Activated naive CD4-positive, alpha-beta T cell treated with anti-CD3 and anti-CD28 coated beads for 36 hours (primary cell): ENCODE results near the gene MMP12. TPM values are rescaled to one million over a fixed set of nuclear protein-coding genes. Genes with fewer than 3 reads are reported as not detected.
"Not testable (repeated sequence)": the region's sequence is repeated elsewhere in the genome, so short reads cannot be mapped to it uniquely, and the experiment has no call there.

Source experiments
- CTCF ChIA-PET: fragments of 350-600 bp; sonication (Branson Sonifier 250); formaldehyde crosslinking; loops from one replicate; lab custom pipeline; 2021; ENCODE audit warnings: antibody characterized with exemption; lab: Charles Lee
- DNase-seq: peaks from one replicate; pipeline ENCODE4 v3.0.0-alpha.2; 2020
- H3K27ac Mint-ChIP-seq: one replicate; pipeline ENCODE4 v1.8.0; 2021; ENCODE audit warnings: mild to moderate bottlenecking, mixed read lengths
- H3K27me3 Mint-ChIP-seq: one replicate; pipeline ENCODE4 v1.8.0; 2021; ENCODE audit warnings: low read depth, mixed read lengths
- H3K36me3 Mint-ChIP-seq: one replicate; pipeline ENCODE4 v1.8.0; 2021; ENCODE audit warnings: low read depth, mixed read lengths
- H3K4me1 Mint-ChIP-seq: one replicate; pipeline ENCODE4 v1.8.0; 2021; ENCODE audit warnings: low read depth, mixed read lengths
- H3K4me3 Mint-ChIP-seq: one replicate; pipeline ENCODE4 v1.8.0; 2021; ENCODE audit warnings: mild to moderate bottlenecking, moderate library complexity, mixed read lengths
- H3K9me3 Mint-ChIP-seq: one replicate; pipeline ENCODE4 v1.8.0; 2021; ENCODE audit warnings: mixed read lengths
- intact Hi-C: fragments of 100-400 bp; cut with micrococcal nuclease; formaldehyde crosslinking; loops from one replicate; pipeline ENCODE4 v1.15.1; 2023
- total RNA-seq, 2 experiments: library from RNA; stranded (reverse); gene quantifications; one replicate each; pipeline ENCODE4 v1.2.3, GENCODE V29; 2021

MMP12 gene
- total RNA-seq, 2 experiments from 2014 or later, result not detected

- Mint-ChIP-seq H3K4me1 (peaks cover 7% of the 10 kb centered on the region), H3K36me3 (no peaks in the 10 kb centered on the region), H3K27me3 (peaks cover 4% of the 10 kb centered on the region), H3K4me3 (no peak overlapping the region), H3K27ac (no peak overlapping the region), H3K9me3 (no peaks in the 10 kb centered on the region)
- DNase-seq, result no peak
- intact Hi-C loops, result no loop called here
- CTCF ChIA-PET, result no interaction called here
Observed at GRCh38 chr11:102886999-102887398, 12.2 kb upstream of the MMP12 start.

DNA sequence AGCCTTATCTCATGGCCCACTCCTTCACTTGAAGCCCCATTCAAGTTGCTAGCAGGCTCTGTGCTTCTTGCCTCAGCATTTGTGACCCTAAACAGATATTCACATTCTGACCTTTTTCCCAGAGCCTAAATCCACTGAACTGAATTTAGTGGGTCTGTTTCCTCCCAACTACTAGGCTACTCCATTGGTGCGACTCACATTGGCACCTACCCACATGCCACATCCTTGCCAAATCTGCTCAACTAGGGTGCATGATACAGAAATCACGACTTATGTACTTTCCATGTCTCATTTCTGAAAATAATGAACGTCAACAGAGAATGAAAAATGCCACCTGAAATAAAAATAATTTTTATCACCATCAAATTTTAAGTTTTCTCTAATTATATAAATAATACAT, 8.4 kb upstream of the MMP12 start:
- CTCF ChIA-PET, result no interaction called here
- no peak overlapping the region for H3K4me3 Mint-ChIP-seq
- intact Hi-C loops, result no loop called here
- H3K27ac Mint-ChIP-seq, result no peak overlapping the region
- no peak for DNase-seq
- H3K36me3 Mint-ChIP-seq, result no peaks in the 10 kb centered on the region
- peaks cover 2% of the 10 kb centered on the region for H3K27me3 Mint-ChIP-seq
- no peaks in the 10 kb centered on the region for H3K9me3 Mint-ChIP-seq
- H3K4me1 Mint-ChIP-seq, result peaks cover 7% of the 10 kb centered on the region

DNA sequence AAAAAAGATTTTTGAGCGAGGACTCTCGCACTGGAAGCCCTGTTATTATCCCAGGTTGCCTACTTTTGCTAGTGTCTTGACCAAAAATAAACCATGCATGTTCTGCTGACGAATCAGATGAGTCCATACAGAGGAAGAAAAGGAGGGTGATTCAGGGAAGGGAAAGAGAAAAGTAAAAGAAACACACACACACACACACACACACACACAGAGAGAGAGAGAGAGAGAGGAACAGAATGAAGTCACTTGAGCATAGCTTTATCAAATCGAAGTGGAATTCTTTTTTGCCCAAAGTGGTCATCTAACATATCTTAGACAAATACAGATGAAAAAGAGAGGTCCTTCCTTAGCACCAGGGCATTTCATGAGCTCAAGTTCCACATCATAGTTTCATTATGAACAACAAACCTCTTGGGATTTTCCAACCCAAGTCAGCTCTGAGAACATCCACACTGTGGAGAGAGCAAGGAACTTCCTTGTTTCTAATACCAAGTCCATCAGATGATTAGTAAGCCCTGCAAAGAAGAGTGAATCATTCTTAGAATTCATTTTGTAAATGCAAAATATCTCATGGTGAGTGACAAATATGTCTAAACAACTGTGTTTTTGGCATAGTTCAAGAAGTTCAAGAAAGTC, 7.7 kb upstream of the MMP12 start:
- intact Hi-C loops, result no loop called here
- CTCF ChIA-PET, result interaction anchor here (0.6 kb wide), 1 partner anchor 123 kb away, joined by 3 read pairs; no protein-coding TSS in a partner anchor
- peaks cover 7% of the 10 kb centered on the region for H3K4me1 Mint-ChIP-seq
- no peak for DNase-seq
- H3K9me3 Mint-ChIP-seq, result no peaks in the 10 kb centered on the region
- H3K36me3 Mint-ChIP-seq, result no peaks in the 10 kb centered on the region
- no peak overlapping the region for H3K27ac Mint-ChIP-seq
- peaks cover 6% of the 10 kb centered on the region for H3K27me3 Mint-ChIP-seq
- no peak overlapping the region for H3K4me3 Mint-ChIP-seq

DNA sequence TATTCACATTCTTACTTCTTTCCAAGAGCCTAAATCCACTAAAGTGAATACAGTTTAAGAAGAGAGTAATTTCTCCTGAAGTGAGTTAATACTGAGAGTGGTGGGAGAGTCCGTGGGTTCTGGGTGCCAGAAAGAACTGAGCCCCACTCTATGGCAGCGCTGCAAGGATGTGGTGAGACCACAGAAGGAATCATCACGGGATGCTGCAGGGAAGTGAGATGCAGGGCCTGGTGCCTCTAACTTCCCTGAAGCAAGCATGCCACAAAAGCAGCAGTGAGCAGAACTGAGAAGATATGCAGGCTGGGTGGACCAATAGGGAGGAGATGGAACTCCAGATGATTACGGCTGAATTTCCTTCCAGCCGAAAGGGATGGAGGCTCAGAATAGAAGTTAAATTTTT, 5.0 kb upstream of the MMP12 start:
- Mint-ChIP-seq H3K27me3 (peaks cover 4% of the 10 kb centered on the region), H3K9me3 (no peaks in the 10 kb centered on the region), H3K36me3 (no peaks in the 10 kb centered on the region), H3K4me1 (peaks cover 7% of the 10 kb centered on the region), H3K27ac (no peak overlapping the region), H3K4me3 (no peak overlapping the region)
- DNase-seq, result no peak
- intact Hi-C loops, result no loop called here
- CTCF ChIA-PET, result no interaction called here

GRCh38 chr11:102878595-102878994, 3.8 kb upstream of the MMP12 start:
- no peak for DNase-seq
- Mint-ChIP-seq H3K4me1 (peaks cover 7% of the 10 kb centered on the region), H3K27ac (no peak overlapping the region), H3K36me3 (no peaks in the 10 kb centered on the region), H3K27me3 (peaks cover 4% of the 10 kb centered on the region), H3K4me3 (no peak overlapping the region), H3K9me3 (no peaks in the 10 kb centered on the region)
- CTCF ChIA-PET, result interaction anchor here (1.0 kb wide), 1 partner anchor 62 kb away, joined by 3 read pairs; no protein-coding TSS in a partner anchor
- intact Hi-C loops, result no loop called here

- H3K27me3 Mint-ChIP-seq, DNase-seq, H3K4me3 Mint-ChIP-seq, H3K36me3 Mint-ChIP-seq, H3K27ac Mint-ChIP-seq, CTCF ChIA-PET, H3K4me1 Mint-ChIP-seq, H3K9me3 Mint-ChIP-seq, intact Hi-C loops: not testable (repeated sequence)
Observed at GRCh38 chr11:102869354-102869964, 5.3 kb downstream of the MMP12 start.

GRCh38 chr11:102868339-102868738, 6.4 kb downstream of the MMP12 start:
- CTCF ChIA-PET, result no interaction called here
- Mint-ChIP-seq H3K9me3 (no peaks in the 10 kb centered on the region), H3K4me1 (no peaks in the 10 kb centered on the region), H3K36me3 (no peaks in the 10 kb centered on the region), H3K27ac (no peak overlapping the region), H3K27me3 (peaks cover 2% of the 10 kb centered on the region), H3K4me3 (no peak overlapping the region)
- no peak for DNase-seq
- intact Hi-C loops, result no loop called here

- H3K27me3 Mint-ChIP-seq, result peaks cover 2% of the 10 kb centered on the region
- no peaks in the 10 kb centered on the region for H3K4me1 Mint-ChIP-seq
- intact Hi-C loops, result no loop called here
- no peak overlapping the region for H3K4me3 Mint-ChIP-seq
- no peak overlapping the region for H3K27ac Mint-ChIP-seq
- no peaks in the 10 kb centered on the region for H3K9me3 Mint-ChIP-seq
- CTCF ChIA-PET, result no interaction called here
- DNase-seq, result no peak
- H3K36me3 Mint-ChIP-seq, result no peaks in the 10 kb centered on the region
Observed at GRCh38 chr11:102864724-102865123, 10.1 kb downstream of the MMP12 start.

- Mint-ChIP-seq H3K4me1 (no peaks in the 10 kb centered on the region), H3K9me3 (no peaks in the 10 kb centered on the region), H3K27ac (no peak overlapping the region), H3K4me3 (no peak overlapping the region), H3K27me3 (no peaks in the 10 kb centered on the region), H3K36me3 (no peaks in the 10 kb centered on the region)
- intact Hi-C loops, result no loop called here
- no peak for DNase-seq
- CTCF ChIA-PET, result no interaction called here
Observed at GRCh38 chr11:102853956-102854355, 20.8 kb downstream of the MMP12 start.

- CTCF ChIA-PET, result no interaction called here
- no peak for DNase-seq
- no peaks in the 10 kb centered on the region for H3K36me3 Mint-ChIP-seq
- H3K27ac Mint-ChIP-seq, result no peak overlapping the region
- no peaks in the 10 kb centered on the region for H3K9me3 Mint-ChIP-seq
- no peaks in the 10 kb centered on the region for H3K27me3 Mint-ChIP-seq
- intact Hi-C loops, result no loop called here
- H3K4me1 Mint-ChIP-seq, result no peaks in the 10 kb centered on the region
- no peak overlapping the region for H3K4me3 Mint-ChIP-seq
Observed at GRCh38 chr11:102853055-102853454, 21.7 kb downstream of the MMP12 start.

- Mint-ChIP-seq H3K27ac (no peak overlapping the region), H3K36me3 (no peaks in the 10 kb centered on the region), H3K4me1 (no peaks in the 10 kb centered on the region), H3K4me3 (no peak overlapping the region), H3K27me3 (peaks cover 4% of the 10 kb centered on the region), H3K9me3 (no peaks in the 10 kb centered on the region)
- CTCF ChIA-PET, result no interaction called here
- intact Hi-C loops, result no loop called here
- DNase-seq, result no peak
Observed at GRCh38 chr11:102850973-102851745, 23.6 kb downstream of the MMP12 start.

DNA sequence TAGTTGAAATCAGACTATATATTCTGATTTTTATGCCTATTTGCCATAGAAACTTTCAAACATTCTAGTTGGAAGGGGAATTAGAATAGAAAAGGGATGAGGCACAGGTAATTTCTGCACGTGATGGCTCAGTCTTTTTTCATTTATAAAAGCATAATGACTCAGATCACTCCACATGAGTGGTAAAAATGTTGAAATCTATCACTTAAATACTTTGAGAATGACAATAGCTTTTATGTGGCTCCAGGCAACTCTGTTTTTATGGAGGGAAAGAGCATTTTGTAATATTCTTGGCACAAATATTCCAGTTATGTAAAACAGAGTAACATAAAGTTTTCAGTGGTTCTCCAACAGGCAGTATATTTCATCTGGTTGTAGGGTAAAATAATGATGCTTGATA, 25.5 kb downstream of the MMP12 start:
- no peak overlapping the region for H3K27ac Mint-ChIP-seq
- intact Hi-C loops, result no loop called here
- DNase-seq, result no peak

DNA sequence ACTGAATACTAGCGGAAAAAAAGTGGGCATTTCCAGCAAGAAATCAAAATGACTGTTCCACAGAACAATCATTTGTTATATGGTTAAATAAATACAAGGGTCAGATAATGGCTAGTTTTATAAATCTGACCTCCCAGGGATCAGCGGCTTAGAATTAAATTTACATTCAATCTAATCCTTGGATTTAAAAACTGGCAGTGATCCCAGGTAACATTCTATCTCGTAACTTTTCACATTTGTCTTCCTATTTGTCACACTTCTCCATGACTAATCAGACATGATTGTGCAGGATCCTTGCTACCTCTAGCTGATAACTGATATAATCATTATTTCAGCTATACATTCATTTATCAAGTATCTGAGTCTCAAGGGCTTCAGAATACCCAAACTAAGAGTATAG, 28.5 kb downstream of the MMP12 start:
- Mint-ChIP-seq H3K4me3 (no peak overlapping the region), H3K36me3 (no peaks in the 10 kb centered on the region), H3K9me3 (no peaks in the 10 kb centered on the region), H3K27ac (no peak overlapping the region), H3K4me1 (no peaks in the 10 kb centered on the region), H3K27me3 (peaks cover 4% of the 10 kb centered on the region)
- CTCF ChIA-PET, result no interaction called here
- no peak for DNase-seq
- intact Hi-C loops, result no loop called here

More for the DNA sequence above, 25.5 kb downstream of the MMP12 start:
- H3K4me3 Mint-ChIP-seq, result no peak overlapping the region
- no peaks in the 10 kb centered on the region for H3K4me1 Mint-ChIP-seq
- CTCF ChIA-PET, result no interaction called here
- H3K36me3 Mint-ChIP-seq, result no peaks in the 10 kb centered on the region
- H3K9me3 Mint-ChIP-seq, result no peaks in the 10 kb centered on the region
- peaks cover 4% of the 10 kb centered on the region for H3K27me3 Mint-ChIP-seq
